ENCODE measurements around the gene SZRD1.

GRCh38 chr1:16440470-16441281 lies 73.6 kb downstream of the SZRD1 start, which contains the start of gene NECAP2:
- TF ChIP-seq CTCF (conservative IDR thresholded peaks at IDR 0.05; ENCODE audit: low read depth, low read length) (peak; percentile 95), POLR2A (IDR thresholded peaks at IDR 0.05; ENCODE audit: low read depth, low read length) (peak; percentile 92), RAD21 (IDR thresholded peaks at IDR 0.05; ENCODE audit: low read length) (peak; percentile 46), FOS (IDR thresholded peaks at IDR 0.05; ENCODE audit: low read depth, low read length) (no peak), RFX5 (IDR thresholded peaks at IDR 0.05; ENCODE audit: low read depth, low read length) (no peak), CEBPB (IDR thresholded peaks at IDR 0.05; ENCODE audit: low read depth, low read length) (no peak), MAZ (IDR thresholded peaks at IDR 0.05; ENCODE audit: borderline replicate concordance, low read depth, low read length) (peak; percentile 68; the same call in 1 of the 2 replicates), USF2 (IDR thresholded peaks at IDR 0.05; ENCODE audit: low read depth, low read length) (peak; percentile 77), SMC3 (IDR thresholded peaks at IDR 0.05; ENCODE audit: low read depth, low read length) (peak; percentile 54)

Data from IMR-90 (cell line).